Cardiac fibroblast (primary cell): ENCODE data around the gene PTCRA.
"Not testable (repeated sequence)": the region's sequence is repeated elsewhere in the genome, so short reads cannot be mapped to it uniquely, and the experiment has no call there.

Source experiments
- DNase-seq, 2 donors: peaks; one replicate each; pipeline versions ENCODE4 v3.0.0 to v3.0.0-alpha.2; 2010; ENCODE audit warnings: low read depth in 2 of 2
- H3K4me3 ChIP-seq, 2 donors: replicated peaks in 1 of 2; 1 replicate in 1 of 2; 2 replicates in 1 of 2; pipeline ENCODE4 v1.5.1; 2011; ENCODE audit warnings: low read depth in 2 of 2, low read length in 2 of 2, mild to moderate bottlenecking in 2 of 2, moderate library complexity in 1 of 2
- TF ChIP-seq, protein P1 (sequence below): IDR thresholded peaks from one replicate; pipeline ENCODE4 v1.5.1; 2011; ENCODE audit warnings: low read depth, mild to moderate bottlenecking, low read length, inconsistent platforms

PTCRA gene

DNA sequence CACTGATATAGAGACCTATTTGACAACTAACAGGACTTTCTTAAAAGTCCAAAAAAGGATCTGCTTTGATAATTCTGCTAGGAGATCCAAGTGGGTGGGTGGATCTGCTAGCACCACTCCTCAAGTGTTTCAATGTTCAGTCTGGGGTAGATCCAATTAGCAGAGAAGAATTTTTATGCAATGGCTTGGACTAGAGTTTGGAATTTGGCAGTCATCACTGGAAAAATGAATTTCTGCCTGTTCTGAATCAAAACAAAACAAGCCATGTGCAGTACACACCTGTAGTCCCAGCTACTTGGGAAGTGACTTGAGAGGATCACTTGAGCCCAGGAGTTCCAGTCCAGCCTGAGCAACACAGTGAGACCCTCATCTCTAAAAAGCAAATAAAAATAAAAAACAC is 32.1 kb downstream of the PTCRA start:
- DNase-seq = no peak
- TF ChIP-seq, protein P1, sequence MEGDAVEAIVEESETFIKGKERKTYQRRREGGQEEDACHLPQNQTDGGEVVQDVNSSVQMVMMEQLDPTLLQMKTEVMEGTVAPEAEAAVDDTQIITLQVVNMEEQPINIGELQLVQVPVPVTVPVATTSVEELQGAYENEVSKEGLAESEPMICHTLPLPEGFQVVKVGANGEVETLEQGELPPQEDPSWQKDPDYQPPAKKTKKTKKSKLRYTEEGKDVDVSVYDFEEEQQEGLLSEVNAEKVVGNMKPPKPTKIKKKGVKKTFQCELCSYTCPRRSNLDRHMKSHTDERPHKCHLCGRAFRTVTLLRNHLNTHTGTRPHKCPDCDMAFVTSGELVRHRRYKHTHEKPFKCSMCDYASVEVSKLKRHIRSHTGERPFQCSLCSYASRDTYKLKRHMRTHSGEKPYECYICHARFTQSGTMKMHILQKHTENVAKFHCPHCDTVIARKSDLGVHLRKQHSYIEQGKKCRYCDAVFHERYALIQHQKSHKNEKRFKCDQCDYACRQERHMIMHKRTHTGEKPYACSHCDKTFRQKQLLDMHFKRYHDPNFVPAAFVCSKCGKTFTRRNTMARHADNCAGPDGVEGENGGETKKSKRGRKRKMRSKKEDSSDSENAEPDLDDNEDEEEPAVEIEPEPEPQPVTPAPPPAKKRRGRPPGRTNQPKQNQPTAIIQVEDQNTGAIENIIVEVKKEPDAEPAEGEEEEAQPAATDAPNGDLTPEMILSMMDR = no peak
- H3K4me3 ChIP-seq = no peak overlapping the region

DNA sequence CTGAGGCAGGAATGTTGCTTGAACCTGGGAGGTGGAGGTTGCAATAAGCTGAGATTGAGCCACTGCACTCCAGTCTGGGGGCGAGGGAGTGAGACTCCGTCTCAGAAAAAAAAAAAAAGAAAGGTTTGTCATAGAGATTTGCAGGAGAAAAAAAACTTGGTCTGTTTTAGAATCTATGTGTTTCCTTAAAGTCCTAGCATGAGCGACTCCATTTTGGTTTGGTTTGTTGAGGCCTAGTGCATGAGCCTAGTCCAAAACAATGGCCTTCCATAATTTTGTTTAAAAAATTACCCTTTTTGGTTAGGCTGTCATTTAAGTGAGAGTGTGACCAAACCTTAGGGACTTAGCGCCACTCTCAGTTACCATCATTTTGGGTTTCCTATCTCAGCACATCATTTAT is 36.5 kb downstream of the PTCRA start:
- TF ChIP-seq, protein P1 = no peak

DNA sequence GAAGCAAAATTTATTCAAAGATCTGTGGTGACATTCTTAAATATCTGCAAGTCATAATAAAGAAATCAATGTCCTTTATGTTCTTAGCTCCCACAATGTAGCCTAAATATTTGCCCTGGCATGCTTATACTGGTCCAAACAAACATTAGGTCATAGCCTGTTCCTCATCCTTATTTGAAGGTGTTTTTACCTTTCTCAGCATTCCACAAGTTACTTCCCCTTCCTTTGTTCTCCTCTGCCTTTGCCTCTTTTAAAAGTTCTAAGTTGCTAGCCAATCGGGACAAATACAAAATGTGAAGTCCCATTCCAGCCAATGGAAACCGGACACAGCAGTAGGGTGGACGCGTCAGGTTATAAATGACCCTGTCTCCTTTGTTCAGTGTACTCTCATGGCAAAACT is 38.6 kb downstream of the PTCRA start:
- not testable (repeated sequence) for DNase-seq, H3K4me3 ChIP-seq

More for the DNA sequence above, 36.5 kb downstream of the PTCRA start:
- H3K4me3 ChIP-seq = no peak overlapping the region
- DNase-seq = no peak

DNA sequence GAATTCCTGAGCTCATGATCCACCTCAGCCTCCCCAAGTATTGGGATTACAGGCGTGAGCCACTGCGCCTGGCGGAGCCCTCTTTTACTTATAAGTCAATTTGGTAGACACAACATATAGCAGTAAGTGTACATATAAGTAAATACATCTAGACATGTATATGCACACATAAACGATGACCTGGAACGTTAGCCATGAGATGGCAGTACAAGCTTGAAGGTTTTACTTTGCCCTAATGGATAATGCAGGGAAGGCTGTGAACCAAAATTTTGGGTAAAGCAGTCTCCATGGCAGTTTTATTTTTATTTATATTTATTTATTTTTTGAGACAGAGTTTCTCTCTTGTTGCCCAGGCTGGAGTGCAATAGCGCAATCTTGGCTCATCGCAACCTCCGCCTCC is 42.3 kb downstream of the PTCRA start:
- H3K4me3 ChIP-seq = no peak overlapping the region
- TF ChIP-seq, protein P1 = no peak
- DNase-seq = peak in 1 of 2 donors; percentile 29

DNA sequence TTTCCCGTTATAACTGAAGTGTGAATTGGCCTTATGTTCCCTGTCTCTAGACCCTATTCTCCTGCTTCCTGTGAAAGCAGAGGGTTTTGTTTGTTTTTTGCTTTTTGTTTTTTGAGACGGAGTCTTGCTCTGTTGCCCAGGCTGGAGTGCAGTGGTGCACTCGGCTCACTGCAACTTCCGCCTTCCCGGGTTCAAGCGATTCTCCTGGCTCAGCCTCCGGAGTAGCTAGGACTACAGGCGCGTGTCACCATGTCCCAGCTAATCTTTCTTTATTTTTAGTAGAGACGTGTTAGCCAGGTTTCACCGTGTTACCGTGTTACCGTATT is 44.0 kb downstream of the PTCRA start:
- no peak for DNase-seq
- peak overlapping the region; percentile 44 to 47 for H3K4me3 ChIP-seq
- TF ChIP-seq, protein P1 = no peak

DNA sequence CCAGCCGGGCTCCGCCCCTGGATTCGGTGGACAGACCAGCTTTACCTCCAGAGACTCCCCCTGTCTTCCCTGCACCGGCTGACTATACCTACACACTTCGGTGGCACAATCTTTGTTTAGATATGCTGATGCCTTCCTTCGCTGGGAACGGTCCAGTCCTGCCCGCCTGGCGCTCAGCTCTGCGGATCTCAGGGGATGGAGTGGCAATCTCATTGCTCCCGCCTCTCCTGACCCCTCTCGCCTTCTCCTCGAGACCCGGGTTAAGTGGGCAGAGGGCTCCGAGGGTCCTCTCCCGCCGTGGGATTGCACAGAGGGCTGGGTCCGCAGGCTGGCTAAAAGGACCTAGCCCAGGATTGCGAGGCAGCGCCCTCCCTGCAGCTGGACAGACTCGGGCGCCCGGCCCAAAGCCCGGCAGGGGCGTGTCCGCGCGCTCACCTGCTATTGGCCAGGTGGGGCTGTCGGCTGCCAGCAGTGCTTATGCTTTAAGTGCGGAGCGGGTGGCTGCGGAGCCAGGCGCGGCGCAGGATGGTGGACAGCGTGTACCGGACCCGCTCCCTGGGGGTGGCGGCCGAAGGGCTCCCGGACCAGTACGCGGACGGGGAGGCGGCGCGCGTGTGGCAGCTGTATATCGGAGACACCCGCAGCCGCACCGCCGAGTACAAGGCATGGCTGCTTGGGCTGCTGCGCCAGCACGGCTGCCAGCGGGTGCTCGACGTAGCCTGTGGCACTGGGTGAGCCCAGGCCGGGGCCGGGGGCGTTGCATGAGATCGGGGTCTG is 44.6 kb downstream of the PTCRA start, which contains the start of gene GNMT:
Gene GNMT, plus strand, starts transcription at position 512 of the 777 bp plus-strand sequence. Its CDS starts 14 bp downstream, at position 526.
- TF ChIP-seq, protein P1 = no peak
- H3K4me3 ChIP-seq = peak within 1 kb of the TSS; percentile 44 to 47
- DNase-seq = peak in 1 of 2 donors; percentile 26

DNA sequence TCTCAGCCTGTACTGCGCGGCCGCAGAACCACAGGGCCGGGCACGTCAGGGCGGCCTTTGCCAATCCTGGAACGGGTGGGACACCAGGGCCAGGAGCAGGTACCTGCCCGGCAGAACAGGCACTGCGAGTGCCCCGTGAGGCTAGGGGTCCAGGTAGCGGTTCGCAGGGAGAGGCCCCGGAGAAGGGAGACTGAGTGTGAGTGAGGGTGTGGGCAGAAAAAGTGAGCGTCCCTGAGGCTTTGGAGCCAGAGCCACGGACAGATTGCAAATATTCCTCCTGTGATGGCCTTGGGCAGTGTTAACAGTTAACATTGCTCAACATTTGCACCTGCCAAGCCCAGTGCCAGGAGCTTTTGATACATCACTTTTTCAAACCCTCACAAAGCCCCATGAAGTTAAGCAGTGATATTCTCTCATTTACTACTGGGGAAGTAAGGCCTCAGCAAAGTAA is 45.2 kb downstream of the PTCRA start:
- no peak for DNase-seq
- TF ChIP-seq, protein P1 = no peak
- H3K4me3 ChIP-seq = peak overlapping the region; percentile 44 to 47
